Prostate gland (tissue), 2 donors: ENCODE results near the gene DDIT3.

Experiments
- POLR2AphosphoS5 ChIP-seq: sonication (generic); formaldehyde crosslinking; IDR thresholded peaks from one replicate; pipeline ENCODE4 v1.6.1; 2017; ENCODE audit warnings: antibody characterized with exemption
- TF ChIP-seq, protein P1 (sequence below), 4 experiments: fragments of 200-600 bp in 2 of 4; fragments of 450-650 bp in 2 of 4; sonication (generic) in 2 of 4; IDR thresholded peaks; 1 replicate in 3 of 4; 2 replicates in 1 of 4; pipeline ENCODE4 v1.5.1; 2016 to 2019; ENCODE audit warnings: antibody characterized with exemption in 4 of 4, mild to moderate bottlenecking in 2 of 4, moderate library complexity in 2 of 4

DNA sequence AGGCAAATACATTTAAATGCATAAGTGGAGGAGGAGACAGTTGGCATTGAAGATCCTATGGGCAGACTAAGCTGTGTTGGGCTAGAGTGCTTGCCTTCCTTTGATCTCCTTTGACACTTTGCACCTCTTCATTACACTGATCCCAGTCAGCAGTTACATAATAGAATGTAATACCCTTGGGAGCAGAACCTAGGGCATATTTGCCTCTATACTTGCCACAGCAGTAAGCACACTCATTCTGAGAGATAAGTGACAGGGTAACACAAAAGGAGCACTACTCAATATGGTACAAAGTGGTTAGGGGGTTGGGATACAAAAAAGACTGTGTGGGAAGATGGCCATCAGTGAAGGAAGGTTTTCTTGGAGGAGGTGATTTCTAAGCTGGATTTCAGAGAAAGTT is 23.5 kb downstream of the DDIT3 start:
- TF ChIP-seq, protein P1, sequence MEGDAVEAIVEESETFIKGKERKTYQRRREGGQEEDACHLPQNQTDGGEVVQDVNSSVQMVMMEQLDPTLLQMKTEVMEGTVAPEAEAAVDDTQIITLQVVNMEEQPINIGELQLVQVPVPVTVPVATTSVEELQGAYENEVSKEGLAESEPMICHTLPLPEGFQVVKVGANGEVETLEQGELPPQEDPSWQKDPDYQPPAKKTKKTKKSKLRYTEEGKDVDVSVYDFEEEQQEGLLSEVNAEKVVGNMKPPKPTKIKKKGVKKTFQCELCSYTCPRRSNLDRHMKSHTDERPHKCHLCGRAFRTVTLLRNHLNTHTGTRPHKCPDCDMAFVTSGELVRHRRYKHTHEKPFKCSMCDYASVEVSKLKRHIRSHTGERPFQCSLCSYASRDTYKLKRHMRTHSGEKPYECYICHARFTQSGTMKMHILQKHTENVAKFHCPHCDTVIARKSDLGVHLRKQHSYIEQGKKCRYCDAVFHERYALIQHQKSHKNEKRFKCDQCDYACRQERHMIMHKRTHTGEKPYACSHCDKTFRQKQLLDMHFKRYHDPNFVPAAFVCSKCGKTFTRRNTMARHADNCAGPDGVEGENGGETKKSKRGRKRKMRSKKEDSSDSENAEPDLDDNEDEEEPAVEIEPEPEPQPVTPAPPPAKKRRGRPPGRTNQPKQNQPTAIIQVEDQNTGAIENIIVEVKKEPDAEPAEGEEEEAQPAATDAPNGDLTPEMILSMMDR (IDR thresholded peaks at IDR 0.05): no peak
- no peak for TF ChIP-seq POLR2AphosphoS5
